Keratinocyte (primary cell): Measurements from ENCODE around the gene KLF6. TPM values are rescaled to one million over a fixed set of nuclear protein-coding genes. Genes with fewer than 3 reads are reported as not detected.
A peak's percentile ranks its signal among the peaks of the same experiment; 100 is the strongest.

Experiments
- DNase-seq: peaks from one replicate; pipeline ENCODE4 v3.0.0-alpha.2; 2011; ENCODE audit warnings: low read depth, missing footprints, low spot score
- FAIRE-seq: peaks from 2 replicates; lab custom pipeline; 2011; peaks lifted over from hg19 to GRCh38; lab: Jason Lieb, UNC
- H2AFZ ChIP-seq: 2 replicates; pipeline ENCODE4 v1.6.0; 2012; ENCODE audit warnings: low read length, control low read depth, inconsistent platforms; ENCODE audit not compliant: control insufficient read depth
- H3K27ac ChIP-seq: 2 replicates; pipeline ENCODE4 v1.5.1; 2011; ENCODE audit warnings: low read length; ENCODE audit not compliant: control insufficient read depth, insufficient read depth
- H3K27me3 ChIP-seq: 3 replicates; pipeline ENCODE4 v1.6.0; 2011; ENCODE audit warnings: low read length; ENCODE audit not compliant: control insufficient read depth, insufficient read depth; ENCODE audit errors: extremely low read depth
- H3K36me3 ChIP-seq, 2 experiments: 2 replicates in 1 of 2; 3 replicates in 1 of 2; pipeline ENCODE4 v1.5.1; 2011; ENCODE audit warnings: low read length in 2 of 2, mild to moderate bottlenecking in 1 of 2; ENCODE audit not compliant: control insufficient read depth in 2 of 2, insufficient read depth in 2 of 2; ENCODE audit errors: extremely low read depth in 1 of 2
- H3K4me1 ChIP-seq: 3 replicates; pipeline ENCODE4 v1.5.1; 2011; ENCODE audit warnings: low read length; ENCODE audit not compliant: control insufficient read depth, insufficient read depth; ENCODE audit errors: extremely low read depth
- H3K4me2 ChIP-seq: 3 replicates; pipeline ENCODE4 v1.6.0; 2011; ENCODE audit warnings: low read depth, low read length; ENCODE audit not compliant: control insufficient read depth, insufficient read depth; ENCODE audit errors: extremely low read depth
- H3K4me3 ChIP-seq, 3 experiments: fragments of 200-600 bp in 1 of 3; sonication (generic) in 1 of 3; 2 replicates in 2 of 3; 3 replicates in 1 of 3; pipeline ENCODE4 v1.5.1; 2011 to 2016; ENCODE audit warnings: low read length in 3 of 3, mild to moderate bottlenecking in 3 of 3, control low read depth in 2 of 3, inconsistent platforms in 1 of 3, low read depth in 1 of 3, mixed read lengths in 1 of 3, mixed run types in 1 of 3, moderate library complexity in 1 of 3; ENCODE audit not compliant: control insufficient read depth in 2 of 3, insufficient read depth in 2 of 3; ENCODE audit errors: extremely low read depth in 1 of 3
- H3K79me2 ChIP-seq: 2 replicates; pipeline ENCODE4 v1.6.0; 2012; ENCODE audit warnings: low read length; ENCODE audit not compliant: control insufficient read depth, insufficient read depth
- H3K9ac ChIP-seq: 3 replicates; pipeline ENCODE4 v1.6.0; 2011; ENCODE audit warnings: low read length; ENCODE audit not compliant: control insufficient read depth, insufficient read depth; ENCODE audit errors: extremely low read depth
- H3K9me1 ChIP-seq: 3 replicates; pipeline ENCODE4 v1.6.0; 2011; ENCODE audit warnings: low read length; ENCODE audit not compliant: control insufficient read depth, insufficient read depth; ENCODE audit errors: extremely low read depth
- H3K9me3 ChIP-seq: 2 replicates; pipeline ENCODE4 v1.5.1; 2012; ENCODE audit warnings: low read depth, low read length; ENCODE audit not compliant: control insufficient read depth
- H4K20me1 ChIP-seq: 3 replicates; pipeline ENCODE4 v1.6.0; 2011; ENCODE audit warnings: low read length; ENCODE audit not compliant: control insufficient read depth, insufficient read depth; ENCODE audit errors: extremely low read depth
- CTCF ChIP-seq, 3 experiments: IDR thresholded peaks in 1 of 3; conservative IDR thresholded peaks in 1 of 3; optimal IDR thresholded peaks in 1 of 3; 2 replicates in 2 of 3; 3 replicates in 1 of 3; pipeline versions ENCODE3 to v1.5.1; 2011; ENCODE audit warnings: low read length in 3 of 3, mild to moderate bottlenecking in 3 of 3, moderate library complexity in 2 of 3, control low read depth in 1 of 3, inconsistent platforms in 1 of 3; ENCODE audit not compliant: insufficient read depth in 2 of 3; ENCODE audit errors: extremely low read depth in 1 of 3
- EZH2 ChIP-seq: IDR thresholded peaks from one replicate; pipeline ENCODE4 v1.6.1; 2012; ENCODE audit warnings: inconsistent platforms, mild to moderate bottlenecking, low read length, moderate library complexity
- dilution Hi-C: fragments of 300-500 bp; cut with MboI; formaldehyde crosslinking; loops from one replicate; pipeline ENCODE4 v1.7.0; 2020; ENCODE audit warnings: low sequenced_read_pairs; ENCODE audit not compliant: extremely low pct_ligation_motif_present
- polyA minus RNA-seq, 3 experiments: library from RNA; depleted of rRNA, polyadenylated mRNA; stranded (reverse); fragments of >200 nt; gene quantifications; 1 replicate in 1 of 3; 2 replicates in 1 of 3; 3 replicates in 1 of 3; pipeline ENCODE4 v1.2.3, GENCODE V29; 2011
- polyA plus RNA-seq, 5 experiments: library from polyadenylated mRNA; depleted of rRNA in 3 of 5; stranded (reverse) in 3 of 5; stranded (forward) in 1 of 5; unstranded in 1 of 5; fragments of >200 nt; gene quantifications; 1 replicate in 1 of 5; 2 replicates in 3 of 5; 3 replicates in 1 of 5; pipeline versions ENCODE4 v1.2.1 to v1.2.3, GENCODE V29; 2011 to 2012; ENCODE audit warnings: missing spikeins in 2 of 5, low read depth in 1 of 5, low replicate concordance in 1 of 5

Gene KLF6
- polyA plus RNA-seq (174 to 250 TPM (median 213 TPM) in 3 replicates), polyA minus RNA-seq (425 to 516 TPM (median 456 TPM) in 3 replicates)
- 159 TPM for polyA plus RNA-seq (2011; ENCODE audit: low read depth)
- 111 and 137 TPM in 2 replicates for polyA plus RNA-seq (2011; cell fraction: cytosol; rRNA removed)
- polyA plus RNA-seq (2011; cell fraction: nucleus; rRNA removed), result 564 and 626 TPM in 2 replicates
- polyA plus RNA-seq (2012; ENCODE audit: low replicate concordance), result 148 and 270 TPM in 2 replicates
- polyA minus RNA-seq (2011; cell fraction: cytosol; rRNA and poly(A)+ RNA removed), result 131 TPM
- polyA minus RNA-seq (2011; cell fraction: nucleus; rRNA and poly(A)+ RNA removed), result 587 and 853 TPM in 2 replicates

- H3K27ac ChIP-seq, result peak within 1 kb of the TSS; percentile 100
- no peaks in the 10 kb centered on the region for H3K27me3 ChIP-seq
- H3K4me3 ChIP-seq, result peak within 1 kb of the TSS; percentile 84 to 98 (median 90)
- H3K36me3 ChIP-seq, result peaks cover 33 to 44% of the 10 kb centered on the region in 2 experiments
- H3K9me3 ChIP-seq, result no peaks in the 10 kb centered on the region
- H2AFZ ChIP-seq, result no peak within 1 kb of the TSS
- peak within 1 kb of the TSS; percentile 96 for H3K9ac ChIP-seq
- H4K20me1 ChIP-seq, result peaks cover 34% of the 10 kb centered on the region
- dilution Hi-C loops, result no loop called here
- FAIRE-seq, result no peak
- H3K79me2 ChIP-seq, result peaks cover 56% of the 10 kb centered on the region
- H3K4me2 ChIP-seq, result peak within 1 kb of the TSS; percentile 97
- no peak for DNase-seq
- TF ChIP-seq CTCF (optimal IDR thresholded peaks at IDR 0.05 in 1 of 3, IDR thresholded peaks at IDR 0.05 in 1 of 3, conservative IDR thresholded peaks at IDR 0.05 in 1 of 3; ENCODE audit: extremely low read depth in 1 of 3, insufficient read depth in 2 of 3, low read length in 3 of 3), result no peak
- TF ChIP-seq EZH2, result no peak
- H3K9me1 ChIP-seq, result no peaks in the 10 kb centered on the region
- peaks cover 26% of the 10 kb centered on the region for H3K4me1 ChIP-seq
Measured at GRCh38 chr10:3784510-3785250, at the start of gene KLF6. KLF6 (minus strand) TSS chr10:3785209; CDS start chr10:3785014, 195 bp downstream.

DNA sequence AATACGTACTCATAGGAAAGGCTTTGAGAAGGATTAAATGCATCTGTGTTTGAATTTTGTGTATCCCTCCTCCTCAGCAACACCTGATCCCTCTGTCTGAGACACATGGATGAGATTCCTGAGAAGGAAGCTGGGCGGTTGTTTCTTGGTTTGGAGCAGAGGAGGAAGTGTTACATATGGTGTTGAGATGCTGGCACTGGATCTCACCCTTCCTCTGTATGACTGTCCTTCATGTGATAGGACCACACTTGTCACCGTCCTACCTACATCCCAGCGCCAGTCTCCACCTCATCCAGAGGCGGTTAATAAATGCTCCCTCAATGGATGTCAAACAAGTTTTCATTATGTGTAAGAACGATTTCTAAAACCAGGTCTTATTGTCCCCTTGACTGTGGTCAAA lies 49.4 kb upstream of the KLF6 start:
- Histone ChIP-seq H3K4me1 (peaks cover 5% of the 10 kb centered on the region), H3K79me2 (no peaks in the 10 kb centered on the region), H3K9ac (no peak overlapping the region), H3K27me3 (no peaks in the 10 kb centered on the region), H3K27ac (no peak overlapping the region), H3K4me2 (no peak overlapping the region), H3K4me3 (no peak overlapping the region), H3K9me1 (no peaks in the 10 kb centered on the region), H3K9me3 (no peaks in the 10 kb centered on the region), H2AFZ (no peak overlapping the region), H3K36me3 (no peaks in the 10 kb centered on the region), H4K20me1 (no peaks in the 10 kb centered on the region)
- TF ChIP-seq CTCF (optimal IDR thresholded peaks at IDR 0.05 in 1 of 3, IDR thresholded peaks at IDR 0.05 in 1 of 3, conservative IDR thresholded peaks at IDR 0.05 in 1 of 3; ENCODE audit: extremely low read depth in 1 of 3, insufficient read depth in 2 of 3, low read length in 3 of 3), result no peak
- dilution Hi-C loops, result no loop called here
- FAIRE-seq, result no peak
- no peak for DNase-seq
